Measurements from ENCODE around the gene MYLK3.

DNA sequence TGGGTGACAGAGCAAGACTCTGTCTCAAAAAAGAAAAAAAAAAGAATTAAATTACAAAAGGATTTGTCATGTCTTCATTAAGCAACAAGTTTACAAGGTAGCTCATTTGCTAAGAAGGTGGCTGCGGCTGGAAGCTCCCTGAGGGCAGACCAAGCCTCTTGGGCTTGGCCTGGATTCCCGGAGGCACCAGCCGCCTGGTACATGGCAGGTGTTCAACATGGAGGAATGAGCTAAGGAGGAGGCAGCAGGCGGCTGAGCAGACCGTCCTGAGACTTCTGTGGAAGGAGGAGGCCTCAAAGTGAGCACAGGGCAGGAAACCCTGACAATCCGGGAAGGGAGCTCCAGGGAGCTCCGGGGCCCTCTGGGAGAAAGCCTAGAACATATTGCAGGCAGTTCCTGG, 3.2 kb upstream of the MYLK3 start:
- TF ChIP-seq, protein P1, sequence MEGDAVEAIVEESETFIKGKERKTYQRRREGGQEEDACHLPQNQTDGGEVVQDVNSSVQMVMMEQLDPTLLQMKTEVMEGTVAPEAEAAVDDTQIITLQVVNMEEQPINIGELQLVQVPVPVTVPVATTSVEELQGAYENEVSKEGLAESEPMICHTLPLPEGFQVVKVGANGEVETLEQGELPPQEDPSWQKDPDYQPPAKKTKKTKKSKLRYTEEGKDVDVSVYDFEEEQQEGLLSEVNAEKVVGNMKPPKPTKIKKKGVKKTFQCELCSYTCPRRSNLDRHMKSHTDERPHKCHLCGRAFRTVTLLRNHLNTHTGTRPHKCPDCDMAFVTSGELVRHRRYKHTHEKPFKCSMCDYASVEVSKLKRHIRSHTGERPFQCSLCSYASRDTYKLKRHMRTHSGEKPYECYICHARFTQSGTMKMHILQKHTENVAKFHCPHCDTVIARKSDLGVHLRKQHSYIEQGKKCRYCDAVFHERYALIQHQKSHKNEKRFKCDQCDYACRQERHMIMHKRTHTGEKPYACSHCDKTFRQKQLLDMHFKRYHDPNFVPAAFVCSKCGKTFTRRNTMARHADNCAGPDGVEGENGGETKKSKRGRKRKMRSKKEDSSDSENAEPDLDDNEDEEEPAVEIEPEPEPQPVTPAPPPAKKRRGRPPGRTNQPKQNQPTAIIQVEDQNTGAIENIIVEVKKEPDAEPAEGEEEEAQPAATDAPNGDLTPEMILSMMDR (IDR thresholded peaks at IDR 0.05), result no peak
- TF ChIP-seq POLR2AphosphoS5 (IDR thresholded peaks at IDR 0.05) (no peak), POLR2A (IDR thresholded peaks at IDR 0.05) (no peak), EP300 (IDR thresholded peaks at IDR 0.05; ENCODE audit: low read depth) (no peak)
